Hematopoietic multipotent progenitor cell treated with erythropoietin and hydrocortisone succinate and interleukin-3 and kit ligand, for 8 days (in vitro differentiated cells): Measurements from ENCODE around the gene MAP3K21.

ENCODE experiments used
- DNase-seq: peaks from one replicate; pipeline ENCODE4 v3.0.0-alpha.2; 2015

Gene MAP3K21

DNA sequence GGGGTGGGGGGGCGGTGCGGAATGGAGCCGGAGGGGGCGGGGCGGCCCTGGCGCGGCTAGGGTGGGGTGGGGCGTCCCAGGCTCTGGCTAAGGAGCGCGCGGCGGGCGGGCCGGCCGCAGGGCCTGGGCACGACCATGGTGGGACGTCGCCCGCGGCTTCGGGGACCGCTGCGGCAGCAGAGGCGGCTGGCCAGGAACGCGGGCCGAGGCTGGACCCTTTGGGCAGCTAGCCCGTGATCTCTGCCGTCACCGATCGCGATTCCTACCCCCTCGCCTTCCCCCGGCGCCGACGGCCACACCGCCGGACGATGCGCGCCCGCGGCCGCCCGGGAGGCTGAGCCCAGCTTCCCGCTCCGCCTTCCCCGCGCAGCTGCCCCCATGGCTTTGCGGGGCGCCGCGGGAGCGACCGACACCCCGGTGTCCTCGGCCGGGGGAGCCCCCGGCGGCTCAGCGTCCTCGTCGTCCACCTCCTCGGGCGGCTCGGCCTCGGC lies at the start of gene MAP3K21:
Gene MAP3K21, plus strand, starts transcription at position 74 of the 491 bp plus-strand sequence. Its CDS starts 305 bp downstream, at position 379.
- DNase-seq: no peak

DNA sequence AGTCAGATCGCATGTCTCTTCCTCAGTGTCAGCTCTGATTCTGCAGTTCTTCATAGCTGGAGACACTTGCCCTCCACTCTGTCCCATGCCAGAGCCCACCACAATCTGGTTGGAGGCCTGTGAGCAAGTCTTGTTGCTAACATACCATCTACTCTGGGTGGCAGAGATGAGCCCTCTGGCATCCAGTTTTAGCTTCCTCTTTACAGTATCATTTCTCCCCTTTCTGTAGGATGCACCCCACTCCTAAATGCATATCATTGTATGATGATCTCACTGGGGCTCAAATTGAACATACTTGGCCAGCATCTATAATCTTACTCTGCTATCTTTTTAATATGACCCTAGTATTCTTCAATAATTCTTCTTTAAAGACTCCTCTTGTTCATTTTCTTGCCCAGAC lies 48.9 kb upstream of the MAP3K21 start:
- no peak for DNase-seq

DNA sequence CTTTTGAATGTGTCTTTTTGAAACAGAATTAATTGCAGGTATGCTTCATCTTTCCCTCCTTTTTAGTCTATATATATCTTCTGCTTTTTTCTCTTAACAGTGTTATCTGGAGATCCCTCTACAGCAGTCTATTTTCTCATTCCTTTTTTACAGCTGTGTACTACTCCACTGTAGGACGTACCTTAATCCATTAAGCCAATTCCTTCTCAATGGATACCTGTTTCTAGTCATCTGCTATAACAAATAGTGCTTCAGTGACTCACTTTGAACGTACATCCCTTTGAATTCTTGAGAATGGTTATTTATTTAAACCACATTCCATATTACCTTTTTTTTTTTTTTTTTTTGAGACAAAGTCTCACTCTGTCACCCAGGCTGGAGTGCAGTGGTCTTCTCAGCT lies 47.6 kb upstream of the MAP3K21 start:
- no peak for DNase-seq

DNA sequence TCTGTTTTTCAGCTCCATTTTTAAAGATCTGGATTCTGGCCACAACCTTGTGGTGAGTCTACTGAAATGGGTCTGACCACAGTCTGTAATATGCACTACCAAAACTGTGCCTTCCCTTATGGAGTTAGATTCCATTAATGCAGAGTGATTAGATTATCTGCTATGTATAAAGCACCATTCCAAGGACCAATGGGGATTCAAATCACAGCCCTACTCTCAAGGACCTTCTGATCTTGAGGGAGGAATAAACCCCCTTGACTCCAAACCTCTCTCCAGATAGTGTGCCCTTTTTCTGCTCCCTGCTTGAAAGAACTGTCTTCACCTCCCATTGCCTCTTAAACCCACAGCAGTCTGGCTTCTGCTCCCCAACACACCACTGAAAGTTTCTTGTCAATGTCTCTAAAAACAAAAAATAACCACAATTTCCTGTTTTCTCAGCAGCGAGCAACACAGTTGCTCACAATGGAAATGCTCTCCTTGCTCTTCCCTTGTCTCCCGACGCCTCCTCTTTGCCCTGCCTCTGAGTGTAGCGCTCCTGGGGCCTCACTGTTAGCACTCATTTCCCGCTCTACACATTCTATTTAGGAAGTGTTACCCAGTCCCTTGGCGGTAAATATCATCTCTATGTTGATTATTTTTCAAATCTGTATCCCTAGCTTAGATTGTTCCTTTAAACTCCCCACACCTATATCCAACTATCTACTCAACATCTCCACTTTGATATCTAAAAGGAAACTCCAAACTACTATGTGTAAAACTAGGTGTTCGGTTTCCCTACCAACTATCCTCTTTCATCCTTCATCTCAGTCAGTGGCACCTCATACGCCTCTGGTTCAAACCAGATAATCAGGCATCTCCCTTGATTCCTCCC lies 45.6 kb upstream of the MAP3K21 start:
- DNase-seq: no peak

DNA sequence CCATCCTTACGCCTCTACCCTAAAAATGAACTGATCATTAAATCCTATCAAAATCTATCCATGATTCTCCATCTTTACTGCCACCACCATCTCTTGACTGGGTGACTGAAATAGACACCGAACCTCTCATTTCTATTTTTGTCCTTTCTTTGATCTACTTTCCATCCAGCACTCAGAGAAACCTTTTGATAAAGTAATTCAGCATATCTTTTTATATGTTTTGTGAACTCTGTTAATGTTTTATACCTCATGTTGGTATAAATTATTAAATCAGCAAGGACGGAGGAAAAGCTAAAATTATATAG lies 45.0 kb upstream of the MAP3K21 start:
- no peak for DNase-seq

DNA sequence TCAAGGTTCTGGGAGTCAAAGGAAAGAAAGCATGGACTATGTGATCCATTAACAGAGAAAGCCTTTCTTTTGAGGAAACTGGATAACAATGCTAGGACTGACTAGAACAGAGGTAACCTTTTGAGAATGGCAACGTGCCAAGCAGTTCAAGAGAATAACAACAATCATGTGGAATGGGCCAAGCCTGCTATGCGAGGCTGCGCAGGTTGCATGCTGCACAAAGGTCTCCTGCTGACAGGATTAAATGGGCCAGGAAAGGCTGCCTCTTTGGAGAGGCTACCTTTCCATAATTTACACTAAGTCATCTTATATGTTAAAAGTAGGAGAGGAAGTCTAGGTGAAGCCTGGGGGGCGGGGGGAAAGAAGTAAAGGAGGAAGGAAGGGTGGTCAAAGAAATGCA lies 37.8 kb upstream of the MAP3K21 start:
- no peak for DNase-seq

DNA sequence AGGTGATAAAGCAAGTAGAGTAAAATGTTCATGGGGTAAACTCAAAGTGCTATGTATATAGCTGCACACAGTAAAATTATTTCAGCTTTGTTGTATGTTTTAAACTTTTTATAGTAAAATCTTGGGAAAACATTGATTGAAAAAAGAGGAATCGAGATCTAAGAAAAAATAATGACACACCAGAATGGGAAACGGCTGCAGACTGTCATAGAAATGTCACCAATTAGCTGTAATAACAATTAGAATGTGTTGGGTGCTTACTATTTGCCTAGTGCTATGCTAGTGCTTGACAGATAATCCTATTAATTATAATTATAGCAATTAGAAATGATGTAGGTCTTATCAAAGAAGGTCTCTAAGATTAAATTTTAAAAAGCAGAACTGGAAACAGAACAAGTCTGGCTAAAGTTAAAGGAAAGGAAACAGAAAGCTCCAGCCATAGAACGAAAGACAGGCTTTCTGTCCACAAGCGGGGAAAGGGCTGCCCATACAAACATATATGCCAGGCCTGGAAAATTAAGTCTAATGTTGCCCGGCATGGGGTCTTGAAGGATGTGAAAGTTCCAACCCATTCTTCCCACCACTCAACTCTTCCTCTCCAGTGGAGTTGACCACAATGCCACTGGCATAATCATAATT lies 37.0 kb upstream of the MAP3K21 start:
- no peak for DNase-seq

DNA sequence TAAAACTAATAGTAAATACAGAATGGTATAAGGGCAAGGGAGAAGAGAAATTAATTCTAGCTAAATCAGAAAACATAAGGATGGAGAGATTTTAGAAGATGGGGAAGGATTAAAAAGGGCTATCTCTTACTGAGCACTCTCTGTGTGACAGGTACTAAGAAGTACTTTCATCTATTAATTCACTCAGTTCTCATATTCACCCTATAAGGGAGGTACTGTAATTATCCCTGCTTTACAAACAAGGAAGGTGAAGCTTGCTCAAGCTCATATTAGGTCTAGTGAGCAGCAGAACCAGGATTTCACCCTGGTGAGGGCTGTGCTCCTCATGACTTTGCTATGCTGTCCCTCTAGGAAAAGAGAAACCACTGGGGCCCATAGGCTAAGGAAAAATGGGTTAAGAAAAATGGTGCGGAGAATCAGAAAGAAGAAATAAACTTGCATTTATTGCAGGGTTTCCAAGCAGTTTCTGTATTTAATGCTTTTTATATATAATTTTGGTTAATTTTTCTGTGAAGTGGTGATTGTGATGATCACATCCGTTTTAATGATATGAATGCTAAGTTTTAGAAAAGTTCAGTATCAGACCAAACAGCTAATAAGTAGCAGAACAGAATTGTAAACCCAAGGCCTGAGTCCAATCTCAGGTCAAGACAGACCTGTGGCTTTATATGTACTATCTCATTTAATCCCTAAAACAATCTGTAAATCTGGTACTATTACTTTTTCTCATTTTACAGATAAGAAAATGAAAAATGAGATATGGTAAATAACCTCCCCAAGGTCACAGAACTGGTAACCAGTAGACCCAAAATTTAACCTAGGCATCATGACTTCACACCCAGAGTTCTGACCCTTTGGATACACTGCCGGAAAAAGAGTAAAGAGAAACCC lies 33.7 kb upstream of the MAP3K21 start:
- DNase-seq: no peak

DNA sequence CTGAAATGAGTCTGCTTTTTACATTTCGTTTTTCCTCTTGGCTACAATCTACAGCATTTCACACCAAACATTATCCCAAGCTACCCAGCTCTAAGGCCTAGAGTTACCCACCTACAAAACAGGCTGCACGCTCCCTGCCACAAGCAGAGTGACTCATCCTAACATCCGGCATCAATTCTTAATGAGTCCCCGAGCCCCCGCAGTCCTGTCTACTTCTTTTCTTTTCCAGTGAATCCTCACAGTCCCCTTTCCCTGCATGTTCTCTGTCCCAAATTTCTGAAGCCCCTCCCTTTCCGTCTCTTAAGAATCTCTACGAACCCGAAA lies 32.6 kb upstream of the MAP3K21 start:
- DNase-seq: peak; percentile 6

DNA sequence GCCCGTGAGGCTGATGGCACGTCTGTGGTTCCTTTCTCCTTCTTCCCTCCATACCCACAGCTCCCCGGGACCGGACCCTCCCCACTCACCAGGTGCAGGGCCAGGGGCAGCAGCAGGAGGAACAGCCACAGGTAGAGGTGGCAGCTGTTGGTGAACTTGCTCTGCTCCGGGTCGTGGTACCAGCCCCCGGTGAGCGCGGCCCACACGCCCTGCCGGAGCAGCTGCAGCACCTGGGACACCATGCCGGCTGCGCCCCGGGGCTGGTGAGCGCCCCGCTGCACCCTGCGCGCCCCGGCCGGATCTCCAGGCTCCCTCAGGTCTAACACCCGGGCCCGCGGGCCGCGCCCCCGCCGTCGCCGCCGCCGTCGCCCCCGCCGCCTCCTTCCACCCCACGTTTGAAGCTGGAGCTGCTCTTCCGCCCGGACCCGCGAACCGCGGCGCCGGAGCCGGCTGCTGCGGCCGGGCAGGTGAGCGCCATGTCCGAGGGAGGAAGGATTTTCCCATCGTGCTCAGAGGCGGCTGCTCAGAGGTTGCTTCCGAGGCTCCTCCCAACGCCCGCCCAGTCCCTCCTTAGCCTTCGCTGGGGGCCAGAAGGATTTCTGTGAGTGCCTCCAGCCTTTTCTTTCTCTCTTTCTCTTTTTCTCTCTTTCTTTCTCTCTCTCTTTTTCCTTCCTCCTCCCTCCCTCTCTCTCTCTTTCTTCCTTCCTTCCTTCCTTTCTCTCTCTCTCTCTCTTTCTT lies 32.1 kb upstream of the MAP3K21 start, which contains the start of gene PCNX2:
Gene PCNX2, minus strand, starts transcription at position 489 of the 738 bp plus-strand sequence. Its CDS starts 247 bp downstream, at position 242.
- DNase-seq: peak; percentile 10

DNA sequence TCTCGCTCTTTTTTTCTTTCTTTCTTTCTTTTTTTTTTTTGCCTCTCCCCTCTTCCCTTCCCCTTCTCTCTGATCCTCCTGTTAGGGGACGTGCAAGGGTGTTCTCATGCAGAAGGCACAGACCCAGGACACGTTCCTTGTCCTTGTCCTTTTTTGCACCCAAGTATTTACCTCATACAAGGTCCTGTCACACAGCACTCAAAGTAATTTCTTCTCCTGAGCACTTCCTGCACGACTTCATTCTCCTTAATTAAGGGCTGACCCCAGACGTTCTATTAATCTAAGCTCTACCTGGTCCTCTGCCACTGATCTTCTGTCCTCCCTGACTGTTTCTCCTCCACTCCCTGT lies 31.6 kb upstream of the MAP3K21 start:
- no peak for DNase-seq

DNA sequence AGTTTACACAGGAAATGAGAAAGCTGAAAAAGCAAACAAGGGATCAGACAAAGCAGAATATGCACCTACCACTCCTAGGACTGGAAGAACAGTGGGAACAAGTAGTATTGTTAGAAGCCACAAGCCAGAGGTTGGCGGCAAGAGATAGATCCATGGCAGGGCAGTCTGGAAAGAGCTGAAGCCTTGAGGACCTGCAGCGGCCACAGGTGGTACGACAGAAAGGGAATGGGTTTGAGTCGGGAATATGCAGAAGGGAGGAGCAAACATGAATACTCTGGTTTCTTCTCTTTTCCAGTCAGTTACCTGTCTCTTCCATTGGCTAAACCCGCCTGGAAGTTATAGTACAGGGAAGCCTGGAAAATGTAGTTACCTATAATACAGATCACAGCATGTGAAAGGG lies 28.1 kb upstream of the MAP3K21 start:
- DNase-seq: no peak

DNA sequence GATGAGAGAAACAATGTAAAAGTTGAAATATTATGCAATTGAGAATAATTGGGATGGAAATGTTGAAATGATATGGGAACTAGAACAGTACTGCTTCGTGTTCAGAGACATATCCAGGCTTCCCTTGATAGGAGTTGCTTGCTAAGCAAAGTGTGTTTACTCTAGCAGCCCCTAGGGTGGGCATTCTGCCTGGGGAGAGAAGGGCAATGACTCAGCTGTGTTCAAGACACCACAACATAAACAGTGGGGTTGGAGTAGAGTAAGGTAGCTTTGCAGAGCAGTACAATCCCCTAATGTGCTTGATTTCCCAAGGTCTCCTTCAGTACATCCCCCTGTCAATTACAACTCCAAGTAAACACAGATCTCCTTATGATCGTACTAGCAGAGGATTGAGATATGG lies 27.2 kb upstream of the MAP3K21 start:
- DNase-seq: no peak

DNA sequence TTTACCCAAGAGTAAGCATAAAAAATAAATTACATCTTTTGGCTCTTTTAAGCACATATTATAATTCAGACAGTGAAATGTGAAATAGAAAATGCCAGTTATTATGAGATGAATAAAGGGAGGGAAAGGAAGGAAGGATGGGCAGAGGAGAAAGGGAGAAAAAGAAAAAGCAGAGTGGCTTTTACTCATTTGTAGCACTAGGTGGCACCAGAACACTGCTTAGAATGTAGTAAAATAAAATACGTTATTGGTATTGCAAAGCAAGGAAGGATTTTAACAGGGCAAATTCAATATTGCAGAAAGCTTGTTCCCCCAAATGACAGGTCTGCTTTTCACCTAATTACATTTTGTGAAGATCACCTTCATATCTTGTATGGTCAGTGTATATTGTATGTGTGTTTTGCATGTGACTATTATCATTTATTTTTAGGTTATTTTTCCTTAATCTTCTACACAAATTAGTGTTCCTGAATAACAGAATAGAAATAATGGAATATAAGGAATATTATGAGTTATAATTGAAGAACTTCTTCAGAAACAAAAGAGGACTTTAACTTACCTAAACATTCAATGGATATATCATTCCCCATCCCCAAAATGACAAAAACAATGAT lies 22.9 kb upstream of the MAP3K21 start:
- peak; percentile 34 for DNase-seq

DNA sequence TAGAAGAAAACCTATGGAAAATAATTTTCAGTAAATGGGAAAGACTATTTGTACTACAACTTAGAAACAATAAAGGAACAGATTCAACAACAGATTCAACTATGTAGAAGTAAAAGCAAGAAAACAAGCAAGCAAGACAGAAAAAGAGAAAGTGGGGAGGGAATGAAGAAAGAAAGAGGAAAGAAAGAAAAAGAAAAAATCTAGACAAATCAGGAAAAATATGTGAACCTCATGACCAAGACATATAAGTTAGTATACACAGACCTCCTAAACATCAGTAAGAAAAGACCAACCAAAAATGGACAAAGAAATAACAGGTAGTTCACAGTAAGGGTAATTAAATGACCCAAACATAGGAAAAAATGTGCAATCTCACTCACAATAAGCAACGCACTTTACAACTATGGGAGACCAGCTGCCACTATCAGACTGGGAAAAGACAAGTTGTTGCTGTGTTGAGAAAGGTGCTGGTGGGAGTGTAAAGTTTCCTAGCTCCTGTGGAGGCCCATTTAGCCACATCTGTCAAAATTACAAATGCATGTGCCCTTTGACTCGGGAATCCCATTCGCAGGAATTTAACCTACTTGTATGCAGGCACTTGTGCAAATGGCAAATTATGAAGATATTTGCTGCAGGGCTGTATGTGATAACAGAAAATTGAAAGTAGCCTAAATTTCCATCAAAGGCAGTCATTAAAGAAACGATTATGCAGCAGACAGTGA lies 13.9 kb upstream of the MAP3K21 start:
- DNase-seq: no peak

DNA sequence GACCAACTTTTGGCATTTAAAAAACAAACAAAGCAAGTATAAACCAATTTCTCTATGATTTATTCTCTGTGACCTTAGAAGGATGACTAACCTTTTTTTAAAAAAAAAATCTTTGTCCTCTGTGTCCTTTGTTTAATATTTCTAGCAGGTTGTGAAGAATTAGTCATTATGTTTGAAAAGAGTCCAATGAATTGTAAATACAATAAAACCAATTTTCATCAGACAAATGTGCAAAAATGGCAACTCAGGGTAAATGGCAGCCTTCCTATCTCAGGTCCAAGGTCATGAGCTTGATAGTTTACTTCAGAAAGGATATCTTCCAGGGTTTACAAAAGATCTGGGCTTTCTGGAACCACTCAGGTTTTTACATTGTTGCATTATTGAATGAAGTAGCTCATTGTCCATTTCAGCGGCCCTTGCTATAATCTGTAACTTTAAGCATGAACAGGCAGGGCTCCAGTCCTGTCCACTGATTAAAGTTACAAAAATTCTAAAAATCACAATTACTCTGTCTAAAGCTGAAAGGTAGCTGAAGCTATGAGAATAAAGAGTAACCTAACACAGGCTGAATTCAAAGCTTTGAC lies 11.7 kb upstream of the MAP3K21 start:
- no peak for DNase-seq

DNA sequence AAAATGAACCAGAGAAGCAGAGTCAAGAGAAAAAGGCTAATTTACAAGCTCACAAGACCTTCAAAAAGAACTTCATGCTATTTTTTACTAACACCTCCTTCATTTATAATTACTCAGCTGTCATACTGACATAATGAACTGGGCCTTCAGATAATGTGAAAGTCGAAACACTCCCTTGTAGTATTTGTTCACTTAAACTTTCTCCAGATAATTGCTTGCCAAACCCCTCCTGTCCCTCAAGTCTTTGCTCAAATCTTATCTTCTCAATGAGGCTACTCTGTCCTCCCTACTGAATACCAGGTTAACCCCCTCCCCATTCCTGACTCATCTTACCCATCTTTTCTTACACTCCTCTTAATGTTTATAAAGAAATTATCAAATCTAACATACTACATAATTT lies 11.1 kb upstream of the MAP3K21 start:
- DNase-seq: no peak

DNA sequence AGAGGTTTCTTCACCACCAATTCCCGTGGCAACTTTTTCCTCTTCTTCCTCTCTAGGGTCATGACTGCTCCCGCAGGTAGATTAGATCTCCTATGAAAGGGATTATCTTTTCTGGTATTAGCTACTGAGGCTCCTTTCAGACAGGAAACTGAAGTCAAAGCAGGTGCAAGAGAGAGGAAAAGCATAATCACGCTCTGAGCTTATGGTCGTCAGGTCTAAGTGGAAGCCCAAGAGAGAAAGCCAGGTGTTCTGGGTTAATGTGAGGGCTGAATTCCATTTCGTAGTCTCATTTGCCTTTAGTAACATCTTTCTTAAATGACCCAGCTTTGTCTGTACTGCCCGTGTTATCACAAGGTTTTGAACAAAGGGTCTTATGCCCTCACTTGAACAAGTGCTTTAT lies 8.3 kb upstream of the MAP3K21 start:
- no peak for DNase-seq

DNA sequence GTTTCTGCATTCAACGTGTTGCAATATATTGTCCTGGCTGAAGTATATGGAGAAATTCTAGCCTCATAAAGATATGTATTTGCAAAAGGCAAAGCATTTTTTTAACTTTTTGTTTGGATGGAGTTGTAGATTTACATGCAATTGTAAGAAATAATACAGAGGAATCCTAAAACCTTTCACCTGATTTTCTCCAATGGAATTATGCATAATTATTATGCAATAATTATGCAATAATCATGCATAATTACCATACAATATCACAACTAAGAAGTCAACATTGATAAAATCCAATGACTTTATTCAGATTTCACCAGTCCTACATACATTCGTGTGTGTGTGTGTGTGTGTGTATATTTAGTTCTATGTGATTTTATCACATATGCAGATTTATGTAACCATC lies 7.5 kb upstream of the MAP3K21 start:
- no peak for DNase-seq

DNA sequence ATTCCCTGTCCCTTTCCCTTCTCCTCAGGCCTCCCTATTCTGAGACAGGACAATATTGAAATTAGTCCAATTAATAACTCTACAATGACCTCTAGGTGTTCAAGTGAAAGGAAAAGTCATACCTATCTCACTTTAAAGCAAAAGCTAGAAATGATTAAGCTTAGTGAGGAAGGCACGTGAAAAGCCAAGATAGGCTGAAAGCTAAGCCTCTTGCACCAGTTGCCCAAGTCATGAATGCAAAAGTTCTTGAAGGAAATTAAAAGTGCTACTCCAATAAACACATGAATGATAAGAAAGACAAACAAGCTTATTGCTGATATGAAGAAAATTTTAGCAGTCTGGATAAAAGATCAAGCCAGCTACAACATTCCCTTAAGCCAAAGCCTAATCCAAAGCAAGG lies 3.8 kb upstream of the MAP3K21 start:
- no peak for DNase-seq

DNA sequence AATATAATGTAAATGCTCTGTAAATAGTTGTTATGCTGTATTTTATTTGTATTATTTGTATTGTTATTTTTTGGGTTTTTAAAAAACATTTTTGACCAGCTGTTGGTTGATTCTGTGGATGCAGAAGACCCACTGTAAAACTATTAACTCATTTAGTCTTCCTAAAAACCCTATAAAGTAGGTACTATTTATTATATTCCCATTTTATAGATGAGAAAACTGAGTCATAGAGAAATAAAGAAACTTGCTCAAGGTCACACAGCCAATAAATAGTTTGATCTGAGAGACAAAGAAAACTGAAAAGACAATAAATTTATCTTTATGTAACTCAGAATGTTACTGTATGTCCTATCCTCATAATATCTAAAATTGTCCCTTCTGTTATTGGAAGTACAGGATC lies 1.2 kb upstream of the MAP3K21 start:
- DNase-seq: no peak
